ENCODE data around the gene NT5M. TPM values are rescaled to one million over a fixed set of nuclear protein-coding genes. Genes with fewer than 3 reads are reported as not detected.

NT5M gene
- total and polyA plus RNA-seq, 2 donors (not counting 1 experiment from before 2014, with no cell fraction given) = 0.37 to 1.2 TPM

GRCh38 chr17:17376362-17376761 is 73.2 kb downstream of the NT5M start:
- Histone ChIP-seq H3K9ac (ENCODE audit: insufficient read depth, low read length) (no peak overlapping the region), H3K27ac (ENCODE audit: insufficient read depth, low read length) (no peak overlapping the region), H3K4me3 (replicated peaks in 1 of 4; ENCODE audit: control extremely low read depth in 1 of 4, insufficient read depth in 1 of 4, low read depth in 3 of 4, low read length in 4 of 4) (no peak overlapping the region)

GRCh38 chr17:17377071-17377967 is 74.1 kb downstream of the NT5M start:
- Histone ChIP-seq H3K27me3 (ENCODE audit: control insufficient read depth, insufficient read depth, low read length) (peaks cover 15% of the 10 kb centered on the region), H3K9me3 (ENCODE audit: control insufficient read depth, insufficient read depth, low read depth, low read length) (no peaks in the 10 kb centered on the region), H3K79me2 (ENCODE audit: control insufficient read depth, insufficient read depth, low read length) (no peaks in the 10 kb centered on the region), H3K4me3 (replicated peaks in 1 of 4; ENCODE audit: control extremely low read depth in 1 of 4, insufficient read depth in 1 of 4, low read depth in 3 of 4, low read length in 4 of 4) (no peak overlapping the region), H4K20me1 (ENCODE audit: control insufficient read depth, extremely low read depth, insufficient read depth, low read length) (no peaks in the 10 kb centered on the region), H3K4me2 (ENCODE audit: extremely low read depth, insufficient read depth, low read length) (no peak overlapping the region), H3K36me3 (ENCODE audit: control insufficient read depth, insufficient read depth, low read length) (no peaks in the 10 kb centered on the region), H3K27ac (ENCODE audit: insufficient read depth, low read length) (no peak overlapping the region), H3K4me1 (ENCODE audit: control insufficient read depth, extremely low read depth, insufficient read depth, low read length) (no peaks in the 10 kb centered on the region), H3K9ac (ENCODE audit: insufficient read depth, low read length) (no peak overlapping the region), H2AFZ (ENCODE audit: low read length) (no peak overlapping the region)
- no peak for TF ChIP-seq EZH2 (IDR thresholded peaks at IDR 0.05; ENCODE audit: low read length, missing control alignments)
- TF ChIP-seq CTCF (conservative IDR thresholded peaks at IDR 0.05 in 1 of 2, IDR thresholded peaks at IDR 0.05 in 1 of 2; ENCODE audit: low read depth in 1 of 2, low read length in 2 of 2) = no peak
- no peak for DNase-seq (ENCODE audit: low read depth in 2 of 2)

More at GRCh38 chr17:17376362-17376761, 73.2 kb downstream of the NT5M start:
- Histone ChIP-seq H4K20me1 (ENCODE audit: control insufficient read depth, extremely low read depth, insufficient read depth, low read length) (no peaks in the 10 kb centered on the region), H3K36me3 (ENCODE audit: control insufficient read depth, insufficient read depth, low read length) (no peaks in the 10 kb centered on the region), H3K4me2 (ENCODE audit: extremely low read depth, insufficient read depth, low read length) (no peak overlapping the region), H3K4me1 (ENCODE audit: control insufficient read depth, extremely low read depth, insufficient read depth, low read length) (no peaks in the 10 kb centered on the region), H3K9me3 (ENCODE audit: control insufficient read depth, insufficient read depth, low read depth, low read length) (no peaks in the 10 kb centered on the region), H3K27me3 (ENCODE audit: control insufficient read depth, insufficient read depth, low read length) (peaks cover 11% of the 10 kb centered on the region), H3K79me2 (ENCODE audit: control insufficient read depth, insufficient read depth, low read length) (no peaks in the 10 kb centered on the region), H2AFZ (ENCODE audit: low read length) (no peak overlapping the region)
- TF ChIP-seq CTCF (conservative IDR thresholded peaks at IDR 0.05 in 1 of 2, IDR thresholded peaks at IDR 0.05 in 1 of 2; ENCODE audit: low read depth in 1 of 2, low read length in 2 of 2) (no peak), EZH2 (IDR thresholded peaks at IDR 0.05; ENCODE audit: low read length, missing control alignments) (no peak)
- DNase-seq (ENCODE audit: low read depth in 2 of 2) = peak in 1 of 2 donors; percentile 52

- Histone ChIP-seq H3K27ac (ENCODE audit: insufficient read depth, low read length) (no peak overlapping the region), H3K4me1 (ENCODE audit: control insufficient read depth, extremely low read depth, insufficient read depth, low read length) (no peaks in the 10 kb centered on the region), H3K36me3 (ENCODE audit: control insufficient read depth, insufficient read depth, low read length) (no peaks in the 10 kb centered on the region), H3K9ac (ENCODE audit: insufficient read depth, low read length) (no peak overlapping the region), H2AFZ (ENCODE audit: low read length) (no peak overlapping the region), H3K4me3 (replicated peaks in 1 of 4; ENCODE audit: control extremely low read depth in 1 of 4, insufficient read depth in 1 of 4, low read depth in 3 of 4, low read length in 4 of 4) (no peak overlapping the region), H4K20me1 (ENCODE audit: control insufficient read depth, extremely low read depth, insufficient read depth, low read length) (no peaks in the 10 kb centered on the region), H3K79me2 (ENCODE audit: control insufficient read depth, insufficient read depth, low read length) (no peaks in the 10 kb centered on the region), H3K4me2 (ENCODE audit: extremely low read depth, insufficient read depth, low read length) (no peak overlapping the region), H3K27me3 (ENCODE audit: control insufficient read depth, insufficient read depth, low read length) (peaks cover 12% of the 10 kb centered on the region), H3K9me3 (ENCODE audit: control insufficient read depth, insufficient read depth, low read depth, low read length) (no peaks in the 10 kb centered on the region)
- DNase-seq (ENCODE audit: low read depth in 2 of 2) = peak in 1 of 2 donors; percentile 61
- TF ChIP-seq EZH2 (IDR thresholded peaks at IDR 0.05; ENCODE audit: low read length, missing control alignments) = no peak
- no peak for TF ChIP-seq CTCF (conservative IDR thresholded peaks at IDR 0.05 in 1 of 2, IDR thresholded peaks at IDR 0.05 in 1 of 2; ENCODE audit: low read depth in 1 of 2, low read length in 2 of 2)
Observed at GRCh38 chr17:17379197-17379991, 76.2 kb downstream of the NT5M start.
